Ishikawa (cell line): ENCODE data around the gene SACM1L.

Source experiments
- CEBPB ChIP-seq: IDR thresholded peaks from 2 replicates; pipeline ENCODE4 v1.6.1; 2012
- CREB1 ChIP-seq: IDR thresholded peaks from 2 replicates; pipeline ENCODE4 v1.6.1; 2012; ENCODE audit warnings: low read depth
- EGR1 ChIP-seq: IDR thresholded peaks from 2 replicates; pipeline ENCODE4 v1.6.1; 2012
- EP300 ChIP-seq: IDR thresholded peaks from 2 replicates; pipeline ENCODE4 v1.6.1; 2012; ENCODE audit warnings: borderline replicate concordance
- FOXM1 ChIP-seq: IDR thresholded peaks from 2 replicates; pipeline ENCODE4 v1.6.1; 2012; ENCODE audit warnings: low read depth, borderline replicate concordance
- NFIC ChIP-seq: IDR thresholded peaks from 2 replicates; pipeline ENCODE4 v1.6.1; 2012
- RAD21 ChIP-seq: IDR thresholded peaks from 2 replicates; pipeline ENCODE4 v1.6.1; 2012; ENCODE audit warnings: low read depth
- TAF1 ChIP-seq: IDR thresholded peaks from 2 replicates; pipeline ENCODE4 v1.6.1; 2012; ENCODE audit warnings: low read depth, mild to moderate bottlenecking
- TCF12 ChIP-seq: IDR thresholded peaks from 2 replicates; pipeline ENCODE4 v1.6.1; 2012; ENCODE audit warnings: low read depth
- TEAD4 ChIP-seq: IDR thresholded peaks from 2 replicates; pipeline ENCODE4 v1.6.1; 2012
- YY1 ChIP-seq: IDR thresholded peaks from 2 replicates; pipeline ENCODE4 v1.6.1; 2012; ENCODE audit warnings: low read depth
- ZBTB7A ChIP-seq: IDR thresholded peaks from 2 replicates; pipeline ENCODE4 v1.6.1; 2012; ENCODE audit warnings: low read depth
- TF ChIP-seq, protein P1 (sequence below): IDR thresholded peaks from 2 replicates; pipeline ENCODE4 v1.6.1; 2012
- TF ChIP-seq, protein P2 (sequence below): IDR thresholded peaks from 2 replicates; pipeline ENCODE4 v1.6.1; 2012
- TF ChIP-seq, protein P3 (sequence below): IDR thresholded peaks from 2 replicates; pipeline ENCODE4 v1.6.1; 2012; ENCODE audit warnings: low read depth, mild to moderate bottlenecking

The SACM1L gene

DNA sequence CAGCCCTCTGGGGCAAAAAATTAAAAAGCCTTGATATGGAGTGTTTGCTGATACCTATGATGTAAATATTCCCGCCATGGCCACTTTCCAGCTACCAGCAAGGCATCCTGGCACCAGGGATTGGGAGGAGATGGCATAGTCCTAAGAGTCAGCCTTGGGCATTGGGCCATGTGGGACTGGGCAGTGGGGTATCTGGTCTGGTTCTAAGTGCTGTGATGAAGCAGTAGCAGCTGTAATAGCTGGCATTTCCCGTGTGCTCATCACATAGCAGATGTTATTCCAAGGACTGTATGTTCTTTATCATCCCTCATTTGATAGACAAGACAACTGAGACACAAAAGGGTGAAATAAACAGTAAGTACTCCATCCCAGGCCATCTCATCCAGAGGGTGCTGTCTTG lies 6.9 kb upstream of the SACM1L start:
- TF ChIP-seq NFIC: no peak
- no peak for TF ChIP-seq FOXM1
- TF ChIP-seq, protein P1, sequence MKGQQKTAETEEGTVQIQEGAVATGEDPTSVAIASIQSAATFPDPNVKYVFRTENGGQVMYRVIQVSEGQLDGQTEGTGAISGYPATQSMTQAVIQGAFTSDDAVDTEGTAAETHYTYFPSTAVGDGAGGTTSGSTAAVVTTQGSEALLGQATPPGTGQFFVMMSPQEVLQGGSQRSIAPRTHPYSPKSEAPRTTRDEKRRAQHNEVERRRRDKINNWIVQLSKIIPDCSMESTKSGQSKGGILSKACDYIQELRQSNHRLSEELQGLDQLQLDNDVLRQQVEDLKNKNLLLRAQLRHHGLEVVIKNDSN: no peak
- TF ChIP-seq CEBPB: no peak

DNA sequence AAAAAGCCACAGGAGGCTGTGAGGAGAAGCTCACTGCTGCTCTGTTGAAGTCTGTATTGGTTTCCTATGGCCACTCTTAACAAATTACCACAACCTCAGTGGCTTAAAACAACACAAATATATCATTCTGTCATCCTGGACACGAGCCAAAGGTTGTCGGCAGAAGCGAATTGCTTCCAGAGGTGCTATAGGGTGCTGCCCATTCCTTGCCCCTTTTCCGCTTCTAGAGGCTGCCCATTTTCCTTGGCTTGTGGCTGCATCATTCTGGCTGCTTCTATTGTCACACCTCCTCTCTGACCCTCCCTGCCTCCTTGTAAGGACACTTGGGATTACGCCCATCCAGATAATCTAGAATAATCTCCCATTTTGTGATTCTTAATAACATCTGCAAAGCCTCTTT lies 6.4 kb upstream of the SACM1L start:
- TF ChIP-seq, protein P2, sequence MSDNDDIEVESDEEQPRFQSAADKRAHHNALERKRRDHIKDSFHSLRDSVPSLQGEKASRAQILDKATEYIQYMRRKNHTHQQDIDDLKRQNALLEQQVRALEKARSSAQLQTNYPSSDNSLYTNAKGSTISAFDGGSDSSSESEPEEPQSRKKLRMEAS: no peak
- TF ChIP-seq ZBTB7A (no peak), TCF12 (no peak), YY1 (no peak), TEAD4 (no peak), EGR1 (no peak), TAF1 (no peak), CREB1 (no peak), NFIC (no peak), RAD21 (no peak)
- TF ChIP-seq, protein P1: no peak
- TF ChIP-seq, protein P3, sequence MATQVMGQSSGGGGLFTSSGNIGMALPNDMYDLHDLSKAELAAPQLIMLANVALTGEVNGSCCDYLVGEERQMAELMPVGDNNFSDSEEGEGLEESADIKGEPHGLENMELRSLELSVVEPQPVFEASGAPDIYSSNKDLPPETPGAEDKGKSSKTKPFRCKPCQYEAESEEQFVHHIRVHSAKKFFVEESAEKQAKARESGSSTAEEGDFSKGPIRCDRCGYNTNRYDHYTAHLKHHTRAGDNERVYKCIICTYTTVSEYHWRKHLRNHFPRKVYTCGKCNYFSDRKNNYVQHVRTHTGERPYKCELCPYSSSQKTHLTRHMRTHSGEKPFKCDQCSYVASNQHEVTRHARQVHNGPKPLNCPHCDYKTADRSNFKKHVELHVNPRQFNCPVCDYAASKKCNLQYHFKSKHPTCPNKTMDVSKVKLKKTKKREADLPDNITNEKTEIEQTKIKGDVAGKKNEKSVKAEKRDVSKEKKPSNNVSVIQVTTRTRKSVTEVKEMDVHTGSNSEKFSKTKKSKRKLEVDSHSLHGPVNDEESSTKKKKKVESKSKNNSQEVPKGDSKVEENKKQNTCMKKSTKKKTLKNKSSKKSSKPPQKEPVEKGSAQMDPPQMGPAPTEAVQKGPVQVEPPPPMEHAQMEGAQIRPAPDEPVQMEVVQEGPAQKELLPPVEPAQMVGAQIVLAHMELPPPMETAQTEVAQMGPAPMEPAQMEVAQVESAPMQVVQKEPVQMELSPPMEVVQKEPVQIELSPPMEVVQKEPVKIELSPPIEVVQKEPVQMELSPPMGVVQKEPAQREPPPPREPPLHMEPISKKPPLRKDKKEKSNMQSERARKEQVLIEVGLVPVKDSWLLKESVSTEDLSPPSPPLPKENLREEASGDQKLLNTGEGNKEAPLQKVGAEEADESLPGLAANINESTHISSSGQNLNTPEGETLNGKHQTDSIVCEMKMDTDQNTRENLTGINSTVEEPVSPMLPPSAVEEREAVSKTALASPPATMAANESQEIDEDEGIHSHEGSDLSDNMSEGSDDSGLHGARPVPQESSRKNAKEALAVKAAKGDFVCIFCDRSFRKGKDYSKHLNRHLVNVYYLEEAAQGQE: no peak

DNA sequence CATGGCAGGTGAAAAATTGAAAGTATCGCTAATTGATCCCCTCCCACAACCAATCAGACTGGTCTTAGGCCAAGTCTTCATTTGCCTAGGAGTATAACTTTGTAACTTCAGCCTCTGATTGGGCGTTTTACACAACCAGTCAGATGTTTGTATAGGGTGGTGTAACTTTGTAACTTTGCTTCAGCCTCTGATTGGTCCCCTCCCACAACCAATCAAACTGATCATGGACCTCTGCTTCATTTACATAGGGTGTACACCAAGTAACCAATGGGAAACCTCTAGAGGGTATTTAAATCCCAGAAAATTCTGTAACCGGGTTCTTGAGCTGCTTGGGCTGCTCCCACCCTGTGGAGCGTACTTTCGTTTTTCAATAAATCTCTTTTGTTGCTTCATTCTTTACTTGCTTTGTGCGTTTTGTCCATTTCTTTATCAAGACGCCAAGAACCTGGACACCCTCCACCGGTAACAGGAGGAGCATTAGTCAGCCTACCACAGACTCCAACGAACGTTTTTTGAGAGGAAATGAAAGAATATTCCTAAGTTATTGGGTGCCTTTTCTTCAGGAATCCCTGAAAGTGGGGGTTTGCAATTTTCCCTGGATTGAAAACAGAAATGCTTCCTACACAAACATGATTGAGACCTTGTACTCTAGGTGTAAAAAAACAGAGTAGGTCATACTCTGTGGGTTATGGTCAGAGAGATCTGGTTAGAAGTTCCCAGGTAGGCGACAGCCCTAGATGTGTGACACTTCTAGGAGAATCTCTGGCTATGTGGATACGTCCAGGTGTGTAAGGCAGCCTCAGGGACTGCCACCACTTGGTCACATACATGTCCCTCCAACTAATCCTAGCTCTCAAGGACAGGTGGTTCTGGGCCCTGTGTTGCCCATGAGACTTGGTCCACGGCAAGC lies 5.5 kb upstream of the SACM1L start:
- TF ChIP-seq ZBTB7A (no peak), TEAD4 (no peak), EGR1 (no peak), TCF12 (no peak), NFIC (no peak), YY1 (no peak)
- TF ChIP-seq, protein P3: no peak
- TF ChIP-seq, protein P2: no peak

DNA sequence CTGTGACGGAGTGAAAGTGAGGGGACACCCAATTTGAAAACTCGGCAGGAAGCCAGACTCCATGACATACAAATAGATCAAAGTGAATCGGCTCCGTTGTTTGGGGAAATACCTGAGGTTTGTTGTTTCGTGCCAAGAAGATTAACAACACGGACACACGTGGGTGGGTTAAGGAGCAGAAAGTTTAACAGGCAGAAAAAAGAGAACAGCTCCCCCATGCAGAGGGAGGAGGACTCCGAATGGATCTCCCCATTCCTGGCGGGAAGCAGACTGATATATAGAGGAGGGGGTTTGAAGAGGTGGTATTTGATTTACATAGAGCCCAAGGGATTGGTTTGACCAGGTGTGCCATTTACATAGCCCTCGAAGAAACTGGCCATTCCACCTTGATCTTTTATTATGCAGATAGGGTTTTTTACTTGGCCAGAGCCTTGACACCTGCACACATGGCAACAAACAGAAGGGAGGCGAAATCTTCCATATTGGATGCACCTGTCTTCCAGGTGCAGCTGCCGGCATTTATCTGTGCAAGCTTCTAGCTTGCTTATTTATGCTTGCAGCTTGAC lies 4.8 kb upstream of the SACM1L start:
- no peak for TF ChIP-seq FOXM1
- no peak for TF ChIP-seq TEAD4
- no peak for TF ChIP-seq ZBTB7A
- no peak for TF ChIP-seq EP300
- TF ChIP-seq RAD21: no peak
- TF ChIP-seq TCF12: no peak
- no peak for TF ChIP-seq EGR1
- TF ChIP-seq NFIC: no peak
- TF ChIP-seq CEBPB: no peak
- no peak for TF ChIP-seq CREB1
- TF ChIP-seq, protein P3: no peak
- TF ChIP-seq, protein P2: no peak
